ENCODE data around the gene ZER1.

ZER1 gene

GRCh38 chr9:128689293-128689774, 82.4 kb downstream of the ZER1 start:
- no peak for FAIRE-seq

DNA sequence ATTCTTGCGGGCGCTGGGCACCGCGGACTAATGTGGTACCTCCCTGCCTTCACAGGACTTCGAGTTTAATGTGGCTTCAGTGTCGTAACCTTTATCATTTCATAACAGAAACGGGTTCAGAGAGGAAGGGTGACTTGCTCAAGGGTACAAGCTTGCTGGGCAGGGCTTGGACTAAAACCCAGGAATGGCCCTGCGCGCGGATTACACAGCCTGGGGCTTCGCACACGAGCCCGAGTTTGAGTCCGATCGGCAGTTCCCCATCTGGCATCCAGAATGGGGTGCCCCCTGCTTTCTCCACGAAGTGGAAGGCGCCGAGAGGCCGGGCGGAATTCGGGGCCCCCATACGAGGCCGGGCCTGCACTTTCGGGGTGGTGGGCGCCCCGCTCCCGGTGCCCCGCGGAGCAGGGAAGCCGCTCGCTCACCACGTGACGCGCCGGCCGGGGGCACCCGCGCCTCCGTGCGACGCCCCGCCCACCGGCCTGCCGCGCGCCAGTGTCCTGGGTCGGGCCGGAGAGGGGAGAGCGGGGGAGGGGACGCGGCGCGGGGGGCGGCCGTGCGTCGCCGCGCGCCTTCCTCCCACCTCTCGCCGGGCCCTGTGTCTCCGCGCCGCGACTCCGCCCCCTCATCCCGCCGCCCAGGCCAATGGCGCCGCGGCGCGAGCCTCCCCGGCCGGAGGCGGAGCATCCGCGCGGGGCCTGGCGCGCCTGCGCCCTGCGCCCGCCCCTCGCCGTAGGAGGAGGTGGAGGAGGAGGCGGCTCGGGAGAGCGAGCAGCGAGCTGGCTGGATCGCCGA, 83.0 kb downstream of the ZER1 start, which contains the start of gene SET:
Gene SET, plus strand, starts transcription at position 722 of the 792 bp plus-strand sequence. CDS start 361 bp downstream, outside the sequence.
- FAIRE-seq = no peak

GRCh38 chr9:128687453-128687852, 84.3 kb downstream of the ZER1 start:
- no peak for FAIRE-seq

- FAIRE-seq = no peak
Measured at GRCh38 chr9:128685636-128686489, 85.9 kb downstream of the ZER1 start.

DNA sequence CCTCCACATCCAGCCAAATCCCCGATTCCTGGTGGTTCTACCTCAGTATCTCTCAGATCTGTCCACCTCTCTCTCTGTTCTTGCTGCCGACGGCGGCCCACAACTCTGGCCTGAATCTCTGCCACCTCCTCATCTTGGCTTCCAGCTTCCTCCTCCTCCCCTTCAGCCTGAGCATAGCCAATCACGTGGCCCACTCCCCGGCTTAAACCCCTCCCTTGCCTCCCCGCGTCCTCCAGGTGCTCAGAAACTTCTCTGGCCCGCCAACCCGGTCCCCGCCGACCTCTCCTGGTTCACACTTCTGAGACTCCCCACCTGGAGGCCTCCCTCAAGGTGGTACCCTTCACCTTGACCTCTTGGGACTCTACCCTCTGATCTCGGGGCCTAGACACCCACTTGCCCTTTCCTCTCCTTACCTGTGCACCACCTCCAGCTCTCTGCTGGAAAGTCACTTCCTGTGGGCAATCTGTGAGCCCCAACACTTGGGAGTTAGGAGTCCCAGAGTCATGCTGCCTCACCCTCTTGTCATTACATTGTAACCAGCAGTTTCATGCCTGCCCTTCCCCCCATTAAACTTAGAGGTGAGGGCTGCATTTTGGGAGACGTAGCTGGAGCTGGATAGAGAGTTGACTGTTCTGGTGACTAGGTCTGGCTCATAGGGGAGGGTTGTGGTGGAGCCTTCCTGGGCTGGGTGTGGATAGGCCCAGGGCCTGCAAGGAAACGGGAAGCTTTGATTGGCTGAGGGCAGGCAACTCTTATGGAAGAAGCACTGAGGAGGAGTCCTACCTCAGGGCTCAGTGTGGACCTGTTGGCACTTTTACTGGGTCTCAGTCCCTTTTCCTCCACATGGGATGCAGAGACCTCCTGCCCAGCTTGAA, 87.2 kb downstream of the ZER1 start:
- FAIRE-seq = no peak

DNA sequence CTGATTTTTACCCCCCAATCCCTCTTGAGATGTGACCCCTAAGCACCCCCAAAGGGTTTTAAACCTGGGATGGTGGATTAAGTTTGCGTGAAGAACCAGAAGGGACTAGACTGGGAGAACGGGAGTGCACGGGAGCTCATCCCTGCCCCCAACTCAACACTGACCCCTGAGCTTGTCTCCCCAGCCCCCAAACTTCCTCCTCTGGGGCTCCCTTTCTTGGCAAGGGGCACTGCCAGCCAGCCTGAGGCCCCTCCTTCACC, 87.7 kb downstream of the ZER1 start:
- no peak for FAIRE-seq

DNA sequence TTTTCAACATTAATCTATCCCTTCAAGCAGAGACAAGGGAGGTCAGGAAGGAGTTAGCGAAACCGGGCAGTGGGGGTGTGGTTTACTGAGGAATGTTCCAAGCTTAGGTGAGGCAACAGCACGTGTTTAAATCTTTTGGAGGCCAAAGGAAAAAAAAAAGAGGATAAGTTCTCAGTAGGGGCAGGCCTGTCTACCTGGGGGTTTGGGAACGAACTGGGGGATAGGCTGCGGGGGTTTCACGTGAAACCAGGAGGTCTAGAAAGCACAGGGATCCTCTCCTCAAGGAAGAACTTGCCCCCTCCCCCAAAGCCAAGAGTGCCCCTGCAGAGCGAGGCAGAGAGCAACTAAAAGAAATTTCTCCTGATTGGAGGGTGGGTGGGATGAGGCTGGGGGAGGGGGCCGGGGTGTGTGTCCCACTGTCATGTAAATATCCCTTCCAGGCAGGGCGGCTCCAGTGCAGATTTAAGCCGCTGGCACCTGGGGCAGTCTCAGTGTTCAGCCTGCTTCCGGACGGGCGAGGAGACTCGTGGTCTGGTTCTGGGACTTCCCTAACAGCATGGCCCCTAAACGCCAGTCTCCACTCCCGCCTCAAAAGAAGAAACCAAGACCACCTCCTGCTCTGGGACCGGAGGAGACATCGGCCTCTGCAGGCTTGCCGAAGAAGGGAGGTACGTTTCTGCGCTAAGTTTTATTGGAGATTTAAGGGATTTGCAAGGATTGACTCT, 88.2 kb downstream of the ZER1 start:
- FAIRE-seq = no peak
